Choroid plexus epithelial cell (primary cell): ENCODE data around the gene OR51B6.
A peak's percentile ranks its signal among the peaks of the same experiment; 100 is the strongest.
"Not testable (repeated sequence)": the region's sequence is repeated elsewhere in the genome, so short reads cannot be mapped to it uniquely, and the experiment has no call there.

ENCODE experiments used
- DNase-seq: peaks from one replicate; pipeline ENCODE4 v3.0.0-alpha.2; 2010; ENCODE audit warnings: low read depth
- H3K4me3 ChIP-seq: 2 replicates; pipeline ENCODE4 v1.5.1; 2011; ENCODE audit warnings: low read depth, mild to moderate bottlenecking, control low read depth, low read length, moderate library complexity
- TF ChIP-seq, protein P1 (sequence below): conservative IDR thresholded peaks from 2 replicates; pipeline ENCODE4 v1.5.1; 2011; ENCODE audit warnings: low read depth, mild to moderate bottlenecking, control low read depth, inconsistent platforms, low read length, moderate library complexity

OR51B6 gene

DNA sequence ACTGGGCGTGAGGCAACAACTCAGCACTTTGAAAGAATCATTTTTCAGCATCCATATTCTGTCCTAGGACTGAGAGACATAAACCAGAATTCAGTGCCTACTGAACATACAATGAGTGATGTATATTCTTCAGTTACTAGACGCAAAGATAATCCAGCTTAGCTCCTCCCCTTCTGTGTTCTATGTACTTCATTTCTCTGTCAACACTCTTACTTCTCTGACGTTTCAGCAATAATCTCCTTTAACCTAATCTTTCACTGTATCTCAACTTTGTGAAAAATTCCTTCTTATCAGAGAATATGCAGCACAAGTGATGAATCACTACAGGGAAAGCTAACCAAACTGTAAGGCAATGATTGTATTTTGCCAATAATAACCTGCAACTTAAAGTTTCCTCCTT is 5.5 kb upstream of the OR51B6 start:
- no peak overlapping the region for H3K4me3 ChIP-seq
- DNase-seq, result peak; percentile 59
- TF ChIP-seq, protein P1, sequence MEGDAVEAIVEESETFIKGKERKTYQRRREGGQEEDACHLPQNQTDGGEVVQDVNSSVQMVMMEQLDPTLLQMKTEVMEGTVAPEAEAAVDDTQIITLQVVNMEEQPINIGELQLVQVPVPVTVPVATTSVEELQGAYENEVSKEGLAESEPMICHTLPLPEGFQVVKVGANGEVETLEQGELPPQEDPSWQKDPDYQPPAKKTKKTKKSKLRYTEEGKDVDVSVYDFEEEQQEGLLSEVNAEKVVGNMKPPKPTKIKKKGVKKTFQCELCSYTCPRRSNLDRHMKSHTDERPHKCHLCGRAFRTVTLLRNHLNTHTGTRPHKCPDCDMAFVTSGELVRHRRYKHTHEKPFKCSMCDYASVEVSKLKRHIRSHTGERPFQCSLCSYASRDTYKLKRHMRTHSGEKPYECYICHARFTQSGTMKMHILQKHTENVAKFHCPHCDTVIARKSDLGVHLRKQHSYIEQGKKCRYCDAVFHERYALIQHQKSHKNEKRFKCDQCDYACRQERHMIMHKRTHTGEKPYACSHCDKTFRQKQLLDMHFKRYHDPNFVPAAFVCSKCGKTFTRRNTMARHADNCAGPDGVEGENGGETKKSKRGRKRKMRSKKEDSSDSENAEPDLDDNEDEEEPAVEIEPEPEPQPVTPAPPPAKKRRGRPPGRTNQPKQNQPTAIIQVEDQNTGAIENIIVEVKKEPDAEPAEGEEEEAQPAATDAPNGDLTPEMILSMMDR, result no peak

DNA sequence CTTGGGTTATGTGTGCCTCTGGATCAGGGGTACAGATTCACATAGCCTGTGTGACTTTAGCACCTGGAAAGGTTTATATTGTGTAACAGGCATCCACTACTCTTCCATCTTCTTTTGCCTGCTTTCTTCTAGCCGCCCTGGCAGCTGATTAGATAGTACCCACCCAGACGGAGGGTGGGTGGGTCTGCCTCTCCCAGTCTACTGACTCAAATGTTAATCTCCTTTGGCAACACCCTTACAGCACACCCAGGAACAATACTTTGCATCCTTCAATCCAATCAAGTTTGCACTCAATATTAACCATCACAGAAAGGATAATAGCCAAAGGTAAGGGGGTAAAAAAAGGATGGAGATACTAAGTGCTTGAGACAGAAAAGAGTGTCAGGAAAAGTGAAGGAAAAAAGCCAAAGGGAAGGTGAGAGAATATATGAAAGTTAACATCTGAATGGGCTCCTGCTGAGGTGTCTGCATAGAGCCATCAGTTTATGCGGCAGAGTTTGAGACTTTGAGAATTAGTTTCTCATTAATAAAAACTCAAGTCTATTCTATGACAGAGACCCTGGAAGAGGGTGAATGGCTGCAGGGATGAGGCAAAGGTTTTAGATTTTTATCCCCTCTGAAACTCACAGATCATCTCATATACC is 2.6 kb upstream of the OR51B6 start:
- TF ChIP-seq, protein P1, result no peak
- no peak for DNase-seq
- H3K4me3 ChIP-seq, result no peak overlapping the region

DNA sequence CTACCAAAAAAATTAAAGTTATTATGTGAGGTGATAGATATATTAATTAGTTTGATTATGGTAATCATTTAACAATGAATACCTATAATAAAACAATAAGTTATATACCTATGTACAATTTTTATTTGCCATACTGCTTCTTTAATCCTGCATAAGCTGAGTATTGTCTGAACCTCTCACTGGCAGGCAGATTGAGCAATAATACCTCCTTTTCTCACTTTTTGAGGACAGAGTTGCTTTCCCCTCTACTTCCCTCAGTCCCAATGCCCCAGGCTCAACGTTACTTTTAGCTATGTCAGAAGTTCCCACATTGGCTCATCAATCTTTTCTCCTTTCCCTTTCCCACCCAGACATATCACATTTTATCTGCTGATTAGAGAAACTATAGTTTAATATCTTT is 1.8 kb upstream of the OR51B6 start:
- TF ChIP-seq, protein P1, result no peak
- no peak for DNase-seq
- H3K4me3 ChIP-seq, result no peak overlapping the region

DNA sequence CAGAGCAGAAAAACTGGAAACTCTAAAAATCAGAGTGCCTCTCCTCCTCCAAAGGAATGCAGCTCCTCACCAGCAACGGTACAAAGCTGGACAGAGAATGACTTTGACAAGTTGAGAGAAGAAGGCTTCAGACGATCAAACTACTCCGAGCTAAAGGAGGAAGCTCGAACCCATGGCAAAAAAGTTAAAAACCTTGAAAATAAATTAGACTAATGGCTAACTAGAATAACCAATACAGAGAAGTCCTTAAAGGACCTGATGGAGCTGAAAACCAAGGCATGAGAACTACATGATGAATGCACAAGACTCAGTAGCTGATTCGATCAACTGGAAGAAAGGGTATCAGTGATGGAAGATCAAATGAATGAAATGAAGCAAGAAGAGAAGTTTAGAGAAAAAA is 4.7 kb downstream of the OR51B6 start:
- H3K4me3 ChIP-seq, DNase-seq: not testable (repeated sequence)

DNA sequence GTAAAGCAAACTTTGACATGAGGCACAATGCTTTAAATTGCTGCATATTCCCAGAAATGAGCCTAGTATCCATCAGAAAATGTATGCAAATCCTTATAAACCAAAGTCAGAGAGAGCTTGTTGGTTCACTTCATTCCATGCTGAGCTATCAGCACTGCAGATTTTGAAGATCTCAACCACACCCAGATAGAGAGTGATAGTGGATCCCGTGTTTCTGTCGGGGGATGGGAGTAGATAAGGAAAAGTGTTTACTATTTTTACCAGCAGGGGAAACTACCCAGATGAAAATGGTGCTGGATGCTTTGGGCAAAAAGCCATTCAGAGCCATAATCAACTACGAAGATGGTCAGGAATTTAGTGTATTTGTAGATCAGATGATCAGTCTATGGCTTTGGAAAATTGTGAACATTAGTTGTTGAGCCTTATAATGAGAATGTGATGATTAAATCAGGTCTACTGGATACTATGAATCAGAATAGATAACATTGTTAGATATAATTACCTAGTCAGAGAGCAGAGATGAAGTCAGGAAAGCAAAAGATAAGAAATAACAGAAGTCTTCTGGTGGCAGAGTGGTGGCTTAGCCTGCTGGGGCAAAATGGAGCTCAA is 10.8 kb downstream of the OR51B6 start:
- peak; percentile 39 for DNase-seq
- H3K4me3 ChIP-seq, result no peak overlapping the region
- TF ChIP-seq, protein P1, result no peak

DNA sequence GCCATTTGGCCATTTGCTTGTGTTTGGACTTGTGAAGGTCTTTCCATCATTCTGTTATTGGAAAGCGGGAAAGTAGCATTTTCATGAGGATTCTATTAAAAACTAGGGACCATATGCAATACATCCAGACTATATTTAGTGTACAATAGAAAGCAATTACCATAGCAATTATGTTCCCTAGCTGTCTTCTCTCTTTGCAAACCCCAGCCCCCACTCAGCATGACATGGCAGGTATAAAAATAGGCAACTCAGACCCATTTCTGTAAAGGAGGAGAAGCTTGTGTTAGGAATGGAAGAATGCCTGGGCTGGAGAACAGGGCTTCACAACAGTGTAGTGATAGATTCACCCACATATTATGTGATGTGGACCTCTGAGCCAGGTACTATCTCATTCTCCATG is 12.4 kb downstream of the OR51B6 start:
- TF ChIP-seq, protein P1, result no peak
- DNase-seq, result no peak

DNA sequence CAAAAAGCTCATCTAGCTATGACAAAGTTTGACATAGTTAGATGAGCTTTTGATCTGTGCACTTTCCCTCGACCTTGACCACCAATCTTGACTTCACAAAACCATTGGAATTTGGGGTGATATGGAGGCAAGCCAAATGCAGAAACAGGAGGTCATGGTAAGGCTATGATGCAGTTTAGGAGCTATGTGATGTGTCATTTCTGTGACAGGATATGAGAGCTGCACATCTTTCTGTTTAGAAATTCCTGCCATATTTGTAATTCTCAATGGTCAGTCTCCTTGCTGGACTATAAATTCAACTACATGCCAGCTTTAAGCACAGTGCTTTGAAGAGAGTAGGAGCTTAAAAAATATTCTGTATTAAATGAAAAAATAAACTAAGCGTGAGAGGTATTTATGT is 12.9 kb downstream of the OR51B6 start:
- peak; percentile 91 for DNase-seq
- TF ChIP-seq, protein P1, result no peak
- no peak overlapping the region for H3K4me3 ChIP-seq

More for the DNA sequence above, 12.4 kb downstream of the OR51B6 start:
- H3K4me3 ChIP-seq, result no peak overlapping the region
